Duodenal mucosa (tissue), 2 donors: Measurements from ENCODE around the gene D2HGDH.
"Not testable (repeated sequence)": the region's sequence is repeated elsewhere in the genome, so short reads cannot be mapped to it uniquely, and the experiment has no call there.

Experiments used
- H3K27ac ChIP-seq: one replicate; pipeline ENCODE4 v1.7.0; 2013; ENCODE audit warnings: low read depth, low read length
- H3K27me3 ChIP-seq, 2 donors: one replicate each; pipeline ENCODE4 v1.7.0; 2013; ENCODE audit warnings: low read length in 2 of 2, control low read depth in 1 of 2; ENCODE audit not compliant: insufficient read depth in 2 of 2, control insufficient read depth in 1 of 2
- H3K36me3 ChIP-seq, 2 donors: one replicate each; pipeline ENCODE4 v1.7.0; 2013; ENCODE audit warnings: low read length in 2 of 2, control low read depth in 1 of 2; ENCODE audit not compliant: insufficient read depth in 2 of 2, control insufficient read depth in 1 of 2
- H3K4me1 ChIP-seq, 2 donors: one replicate each; pipeline ENCODE4 v1.7.0; 2013; ENCODE audit warnings: low read length in 2 of 2, control low read depth in 1 of 2; ENCODE audit not compliant: insufficient read depth in 2 of 2, control insufficient read depth in 1 of 2
- H3K4me3 ChIP-seq, 2 donors: one replicate each; pipeline ENCODE4 v1.7.0; 2013; ENCODE audit warnings: low read length in 2 of 2, low read depth in 1 of 2
- H3K9ac ChIP-seq, 2 donors: one replicate each; pipeline ENCODE4 v1.7.0; 2013; ENCODE audit warnings: low read length in 2 of 2, low read depth in 1 of 2
- H3K9me3 ChIP-seq, 2 donors: one replicate each; pipeline ENCODE4 v1.7.0; 2013; ENCODE audit warnings: low read length in 2 of 2, control low read depth in 1 of 2; ENCODE audit not compliant: control insufficient read depth in 1 of 2

The D2HGDH gene

GRCh38 chr2:241774419-241775222 lies 40.2 kb downstream of the D2HGDH start:
- no peak overlapping the region for H3K27ac ChIP-seq
- H3K27me3 ChIP-seq = no peaks in the 10 kb centered on the region
- no peaks in the 10 kb centered on the region for H3K36me3 ChIP-seq
- no peak overlapping the region for H3K9ac ChIP-seq
- no peaks in the 10 kb centered on the region for H3K9me3 ChIP-seq
- H3K4me1 ChIP-seq = peaks cover 15 to 18% of the 10 kb centered on the region in 2 donors
- no peak overlapping the region for H3K4me3 ChIP-seq

GRCh38 chr2:241775223-241776177 lies 41.1 kb downstream of the D2HGDH start:
- Histone ChIP-seq H3K4me3 (no peak overlapping the region), H3K27me3 (no peaks in the 10 kb centered on the region), H3K9ac (no peak overlapping the region), H3K4me1 (peaks cover 15 to 18% of the 10 kb centered on the region in 2 donors), H3K36me3 (no peaks in the 10 kb centered on the region), H3K9me3 (no peaks in the 10 kb centered on the region), H3K27ac (no peak overlapping the region)

- no peaks in the 10 kb centered on the region for H3K27me3 ChIP-seq
- H3K36me3 ChIP-seq = no peaks in the 10 kb centered on the region
- H3K27ac ChIP-seq = no peak within 1 kb of the TSS
- peaks cover 15 to 18% of the 10 kb centered on the region in 2 donors for H3K4me1 ChIP-seq
- H3K9ac ChIP-seq = no peak within 1 kb of the TSS
- no peaks in the 10 kb centered on the region for H3K9me3 ChIP-seq
- H3K4me3 ChIP-seq = no peak within 1 kb of the TSS
Observed at GRCh38 chr2:241776336-241777169, 42.1 kb downstream of the D2HGDH start, which contains the start of gene GAL3ST2. TSS of gene GAL3ST2 (plus strand) at chr2:241776822. CDS start at chr2:241776956, 134 bp downstream.

- H3K4me3 ChIP-seq = no peak overlapping the region
- H3K36me3 ChIP-seq = no peaks in the 10 kb centered on the region
- H3K9me3 ChIP-seq = no peaks in the 10 kb centered on the region
- no peak overlapping the region for H3K27ac ChIP-seq
- H3K9ac ChIP-seq = no peak overlapping the region
- H3K4me1 ChIP-seq = peaks cover 15 to 18% of the 10 kb centered on the region in 2 donors
- H3K27me3 ChIP-seq = no peaks in the 10 kb centered on the region
Observed at GRCh38 chr2:241777170-241777685, 42.8 kb downstream of the D2HGDH start.

GRCh38 chr2:241777686-241778627 lies 43.5 kb downstream of the D2HGDH start:
- H3K4me3 ChIP-seq = no peak overlapping the region
- H3K9ac ChIP-seq = no peak overlapping the region

GRCh38 chr2:241780939-241781569 lies 46.6 kb downstream of the D2HGDH start:
- Histone ChIP-seq H3K27me3 (no peaks in the 10 kb centered on the region), H3K4me3 (no peak overlapping the region), H3K9me3 (no peaks in the 10 kb centered on the region), H3K4me1 (no peaks in the 10 kb centered on the region), H3K36me3 (no peaks in the 10 kb centered on the region), H3K27ac (no peak overlapping the region), H3K9ac (no peak overlapping the region)

More at GRCh38 chr2:241777686-241778627, 43.5 kb downstream of the D2HGDH start:
- no peak overlapping the region for H3K27ac ChIP-seq
- no peaks in the 10 kb centered on the region for H3K27me3 ChIP-seq
- peaks cover 14 to 15% of the 10 kb centered on the region in 2 donors for H3K4me1 ChIP-seq
- no peaks in the 10 kb centered on the region for H3K36me3 ChIP-seq
- H3K9me3 ChIP-seq = no peaks in the 10 kb centered on the region

- not testable (repeated sequence) for H3K36me3 ChIP-seq, H3K9me3 ChIP-seq, H3K27ac ChIP-seq, H3K9ac ChIP-seq, H3K4me3 ChIP-seq, H3K27me3 ChIP-seq, H3K4me1 ChIP-seq
Observed at GRCh38 chr2:241782053-241782452, 47.6 kb downstream of the D2HGDH start.

GRCh38 chr2:241788135-241788534 lies 53.7 kb downstream of the D2HGDH start:
- no peaks in the 10 kb centered on the region for H3K36me3 ChIP-seq
- H3K9ac ChIP-seq = no peak overlapping the region
- H3K27me3 ChIP-seq = no peaks in the 10 kb centered on the region
- H3K27ac ChIP-seq = no peak overlapping the region
- no peaks in the 10 kb centered on the region for H3K9me3 ChIP-seq
- H3K4me1 ChIP-seq = no peaks in the 10 kb centered on the region
- H3K4me3 ChIP-seq = no peak overlapping the region
